ENCODE measurements around the gene HBZ.

- TF ChIP-seq, protein P1, sequence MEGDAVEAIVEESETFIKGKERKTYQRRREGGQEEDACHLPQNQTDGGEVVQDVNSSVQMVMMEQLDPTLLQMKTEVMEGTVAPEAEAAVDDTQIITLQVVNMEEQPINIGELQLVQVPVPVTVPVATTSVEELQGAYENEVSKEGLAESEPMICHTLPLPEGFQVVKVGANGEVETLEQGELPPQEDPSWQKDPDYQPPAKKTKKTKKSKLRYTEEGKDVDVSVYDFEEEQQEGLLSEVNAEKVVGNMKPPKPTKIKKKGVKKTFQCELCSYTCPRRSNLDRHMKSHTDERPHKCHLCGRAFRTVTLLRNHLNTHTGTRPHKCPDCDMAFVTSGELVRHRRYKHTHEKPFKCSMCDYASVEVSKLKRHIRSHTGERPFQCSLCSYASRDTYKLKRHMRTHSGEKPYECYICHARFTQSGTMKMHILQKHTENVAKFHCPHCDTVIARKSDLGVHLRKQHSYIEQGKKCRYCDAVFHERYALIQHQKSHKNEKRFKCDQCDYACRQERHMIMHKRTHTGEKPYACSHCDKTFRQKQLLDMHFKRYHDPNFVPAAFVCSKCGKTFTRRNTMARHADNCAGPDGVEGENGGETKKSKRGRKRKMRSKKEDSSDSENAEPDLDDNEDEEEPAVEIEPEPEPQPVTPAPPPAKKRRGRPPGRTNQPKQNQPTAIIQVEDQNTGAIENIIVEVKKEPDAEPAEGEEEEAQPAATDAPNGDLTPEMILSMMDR (IDR thresholded peaks at IDR 0.05; ENCODE audit: low read length): no peak
- no peak for TF ChIP-seq EZH2phosphoT487 (IDR thresholded peaks at IDR 0.05; ENCODE audit: low read length)
Observed at GRCh38 chr16:159136-159849, 6.8 kb downstream of the HBZ start.
